SK-N-SH (cell line): ENCODE measurements around the gene DCX. TPM values are rescaled to one million over a fixed set of nuclear protein-coding genes. Genes with fewer than 3 reads are reported as not detected.

Experiments used
- CTCF ChIA-PET: fragments of 300-600, 350-600 bp; formaldehyde crosslinking; extraction: SDS; loops from one replicate; lab custom pipeline; 2021; lab: Yijun Ruan, JAX
- POLR2A ChIA-PET: fragments of 350-600 bp; sonication (Branson Sonifier 250); formaldehyde crosslinking; extraction: SDS; loops from one replicate; lab custom pipeline; 2020; ENCODE audit warnings: antibody characterized with exemption, inconsistent platforms; lab: Yijun Ruan, JAX
- DNase-seq: peaks from one replicate; pipeline ENCODE4 v3.0.0; 2012
- H2AFZ ChIP-seq: fragments of 200-600 bp; sonication (generic); 2 replicates; pipeline ENCODE4 v1.8.1; 2016; ENCODE audit warnings: antibody characterized with exemption, mild to moderate bottlenecking, low read depth
- H3F3A ChIP-seq: fragments of 200-600 bp; sonication (generic); replicated peaks from 2 replicates; pipeline ENCODE3; 2016; ENCODE audit warnings: antibody characterized with exemption, mild to moderate bottlenecking; ENCODE audit not compliant: insufficient read depth
- H3K27ac ChIP-seq, 2 experiments: fragments of 200-500 bp in 1 of 2; fragments of 200-600 bp in 1 of 2; sonication (Bioruptor generic) in 1 of 2; sonication (generic), shearing (Covaris generic) in 1 of 2; 2 replicates each; pipeline versions ENCODE4 v1.5.1 to v1.6.1; 2014 to 2016; ENCODE audit warnings: low read depth in 2 of 2, inconsistent platforms in 1 of 2, low read length in 1 of 2, mild to moderate bottlenecking in 1 of 2, mixed read lengths in 1 of 2
- H3K27me3 ChIP-seq: fragments of 200-600 bp; sonication (generic), shearing (Covaris generic); 2 replicates; pipeline ENCODE4 v1.6.1; 2016; ENCODE audit warnings: mixed run types; ENCODE audit not compliant: insufficient read depth
- H3K36me3 ChIP-seq, 2 experiments: fragments of 200-500 bp in 1 of 2; fragments of 200-600 bp in 1 of 2; sonication (Bioruptor generic) in 1 of 2; sonication (generic) in 1 of 2; replicated peaks in 1 of 2; 2 replicates each; pipeline versions ENCODE3 to v1.5.1; 2014 to 2016; ENCODE audit warnings: low read length in 1 of 2, mild to moderate bottlenecking in 1 of 2; ENCODE audit not compliant: insufficient read depth in 2 of 2, control insufficient read depth in 1 of 2
- H3K4me1 ChIP-seq, 2 experiments: fragments of 200-500 bp in 1 of 2; fragments of 200-600 bp in 1 of 2; sonication (Bioruptor generic) in 1 of 2; sonication (generic), shearing (Covaris generic) in 1 of 2; 2 replicates each; pipeline versions ENCODE4 v1.5.1 to v1.6.1; 2014 to 2016; ENCODE audit warnings: low read depth in 1 of 2, low read length in 1 of 2, mixed run types in 1 of 2; ENCODE audit not compliant: insufficient read depth in 2 of 2, control insufficient read depth in 1 of 2
- H3K4me2 ChIP-seq: fragments of 200-600 bp; sonication (generic), shearing (Covaris generic); 2 replicates; pipeline ENCODE4 v1.6.1; 2017; ENCODE audit warnings: mixed run types
- H3K4me3 ChIP-seq, 2 experiments: fragments of 200-500 bp in 1 of 2; fragments of 200-600 bp in 1 of 2; sonication (Bioruptor generic) in 1 of 2; sonication (generic), shearing (Covaris generic) in 1 of 2; 2 replicates each; pipeline versions ENCODE4 v1.5.1 to v1.8.1; 2014 to 2016; ENCODE audit warnings: low read depth in 2 of 2, inconsistent platforms in 1 of 2, low read length in 1 of 2, mild to moderate bottlenecking in 1 of 2, mixed read lengths in 1 of 2, moderate library complexity in 1 of 2
- H3K79me2 ChIP-seq: fragments of 200-600 bp; sonication (generic); 2 replicates; pipeline ENCODE4 v1.8.1; 2017; ENCODE audit warnings: mild to moderate bottlenecking; ENCODE audit not compliant: insufficient read depth
- H3K9ac ChIP-seq: fragments of 200-600 bp; sonication (generic); 2 replicates; pipeline ENCODE4 v1.6.1; 2017; ENCODE audit warnings: mixed run types
- H3K9me2 ChIP-seq: fragments of 200-600 bp; sonication (generic); 2 replicates; pipeline ENCODE4 v1.6.1; 2017; ENCODE audit warnings: mixed run types
- H3K9me3 ChIP-seq: fragments of 200-600 bp; sonication (generic); 2 replicates; pipeline ENCODE4 v1.6.1; 2017; ENCODE audit warnings: mixed run types, mild to moderate bottlenecking, moderate library complexity
- H4K20me1 ChIP-seq: fragments of 200-600 bp; sonication (generic); 2 replicates; pipeline ENCODE4 v1.6.1; 2017; ENCODE audit warnings: mild to moderate bottlenecking, mixed run types; ENCODE audit not compliant: insufficient read depth
- ELF1 ChIP-seq: IDR thresholded peaks from 2 replicates; pipeline ENCODE4 v1.4.0; 2012
- EZH2phosphoT487 ChIP-seq: fragments of 200-600 bp; sonication (generic); IDR thresholded peaks from 2 replicates; pipeline ENCODE4 v1.6.1; 2017; ENCODE audit warnings: low read depth, mixed run types, mild to moderate bottlenecking, antibody characterized with exemption, moderate library complexity, borderline replicate concordance
- FOSL2 ChIP-seq: IDR thresholded peaks from 2 replicates; pipeline ENCODE4 v1.4.0; 2012; ENCODE audit warnings: low read depth, mild to moderate bottlenecking, moderate library complexity, borderline replicate concordance
- FOXJ3 ChIP-seq: sonication (generic); formaldehyde crosslinking; IDR thresholded peaks from 2 replicates; pipeline ENCODE4 v1.5.1; 2020; ENCODE audit warnings: mild to moderate bottlenecking, missing genetic modification reagents
- GABPA ChIP-seq: IDR thresholded peaks from 2 replicates; pipeline ENCODE4 v1.4.0; 2012; ENCODE audit warnings: low read depth, mild to moderate bottlenecking
- GATA2 ChIP-seq: sonication (generic); formaldehyde crosslinking; IDR thresholded peaks from 2 replicates; pipeline ENCODE4 v1.5.0; 2020; ENCODE audit warnings: mild to moderate bottlenecking, missing genetic modification reagents
- JUND ChIP-seq: IDR thresholded peaks from 2 replicates; pipeline ENCODE4 v1.4.0; 2012
- NRF1 ChIP-seq: IDR thresholded peaks from 2 replicates; pipeline ENCODE4 v1.6.1; 2012; ENCODE audit warnings: low read depth, mild to moderate bottlenecking, low read length
- POLR2AphosphoS5 ChIP-seq: IDR thresholded peaks from 2 replicates; pipeline ENCODE4 v1.6.1; 2012; ENCODE audit warnings: low read depth, low read length
- RXRA ChIP-seq: IDR thresholded peaks from 2 replicates; pipeline ENCODE4 v1.4.0; 2012; ENCODE audit warnings: low read depth, mild to moderate bottlenecking, borderline replicate concordance
- SMC3 ChIP-seq: IDR thresholded peaks from 2 replicates; pipeline ENCODE4 v1.6.1; 2012; ENCODE audit warnings: low read depth, low read length, improper control_type of control experiment
- TAF1 ChIP-seq: IDR thresholded peaks from 2 replicates; pipeline ENCODE4 v1.6.1; 2012; ENCODE audit warnings: low read depth, mild to moderate bottlenecking, low read length, moderate library complexity, borderline replicate concordance
- TEAD4 ChIP-seq: IDR thresholded peaks from 2 replicates; pipeline ENCODE4 v1.4.0; 2012; ENCODE audit warnings: mild to moderate bottlenecking, borderline replicate concordance; ENCODE audit not compliant: insufficient read depth
- WGBS: methylation state at CpG from one replicate; pipeline ENCODE4 v1.1.6; 2017; ENCODE audit warnings: low lambda C conversion rate; 5-methylcytosine and 5-hydroxymethylcytosine counted together
- polyA plus RNA-seq, 3 experiments: library from polyadenylated mRNA; depleted of rRNA; stranded (reverse); fragments of >200 nt; gene quantifications; 2 replicates each; pipeline ENCODE4 v1.2.3, GENCODE V29; 2012
- TF ChIP-seq, protein P1 (sequence below): IDR thresholded peaks from 2 replicates; pipeline ENCODE4 v1.4.0; 2012; ENCODE audit warnings: low read depth, borderline replicate concordance
- TF ChIP-seq, protein P2 (sequence below): fragments of 150-350 bp; IDR thresholded peaks from 2 replicates; pipeline ENCODE4 v1.6.1; 2016; ENCODE audit warnings: mild to moderate bottlenecking, low read depth, low read length
- TF ChIP-seq, protein P3 (sequence below): IDR thresholded peaks from 2 replicates; pipeline ENCODE4; 2012

DCX gene
- polyA plus RNA-seq, 1 of the 3 experiments (the other 2 are of a cell fraction), result 0.26 TPM

- POLR2A ChIA-PET, result interaction anchor here (2.0 kb wide), 1 partner anchor 39 kb away, joined by 7 read pairs; no protein-coding TSS in a partner anchor
- peak overlapping the region in 1 of 2 experiments; percentile 79; a peak in 2 of 4 replicates for H3K27ac ChIP-seq
- no peaks in the 10 kb centered on the region for H4K20me1 ChIP-seq
- TF ChIP-seq, protein P1, sequence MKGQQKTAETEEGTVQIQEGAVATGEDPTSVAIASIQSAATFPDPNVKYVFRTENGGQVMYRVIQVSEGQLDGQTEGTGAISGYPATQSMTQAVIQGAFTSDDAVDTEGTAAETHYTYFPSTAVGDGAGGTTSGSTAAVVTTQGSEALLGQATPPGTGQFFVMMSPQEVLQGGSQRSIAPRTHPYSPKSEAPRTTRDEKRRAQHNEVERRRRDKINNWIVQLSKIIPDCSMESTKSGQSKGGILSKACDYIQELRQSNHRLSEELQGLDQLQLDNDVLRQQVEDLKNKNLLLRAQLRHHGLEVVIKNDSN, result no peak
- TF ChIP-seq FOXJ3 (CRISPR knock-in tag), result no peak
- no peak for TF ChIP-seq TEAD4
- TF ChIP-seq ELF1, result no peak
- TF ChIP-seq GABPA, result no peak
- H3K4me2 ChIP-seq, result no peak overlapping the region
- H3K27me3 ChIP-seq, result no peaks in the 10 kb centered on the region; the same call in 1 of the 2 replicates
- peaks cover 0 to 4% of the 10 kb centered on the region in 2 experiments; a peak in 2 of 4 replicates for H3K4me1 ChIP-seq
- no peak overlapping the region for H2AFZ ChIP-seq
- H3K9me2 ChIP-seq, result no peaks in the 10 kb centered on the region
- H3K79me2 ChIP-seq, result no peaks in the 10 kb centered on the region
- DNase-seq, result peak; percentile 4
- H3F3A ChIP-seq, result no peaks in the 10 kb centered on the region
- H3K9ac ChIP-seq, result no peak overlapping the region
- WGBS, result 8% methylated on average over 2 of the region's 2 CpGs
- no peaks in the 10 kb centered on the region for H3K9me3 ChIP-seq
- H3K4me3 ChIP-seq, result peak overlapping the region in 1 of 2 experiments; percentile 33; a peak in 1 of 4 replicates
- H3K36me3 ChIP-seq, result no peaks in the 10 kb centered on the region
- CTCF ChIA-PET, result interaction anchor here (1.2 to 2.6 kb wide), 4 partner anchors 10 to 270 kb away, joined by 3 to 10 read pairs (median 8); partner anchors contain the start of gene ALG13
Measured at GRCh38 chrX:111411557-111411956, 435 bp downstream of the DCX start.

GRCh38 chrX:111410590-111411078 lies 1.4 kb downstream of the DCX start:
- no peaks in the 10 kb centered on the region for H4K20me1 ChIP-seq
- no peaks in the 10 kb centered on the region for H3K79me2 ChIP-seq
- H3K36me3 ChIP-seq, result no peaks in the 10 kb centered on the region
- H3K27ac ChIP-seq, result peak overlapping the region in 1 of 2 experiments; percentile 79; a peak in 2 of 4 replicates
- no peaks in the 10 kb centered on the region for H3F3A ChIP-seq
- H3K9me2 ChIP-seq, result no peaks in the 10 kb centered on the region
- WGBS, result 7% methylated on average over 2 of the region's 2 CpGs
- H3K4me2 ChIP-seq, result no peak overlapping the region
- no peaks in the 10 kb centered on the region; the same call in 1 of the 2 replicates for H3K27me3 ChIP-seq
- peak overlapping the region in 1 of 2 experiments; percentile 33; a peak in 1 of 4 replicates for H3K4me3 ChIP-seq
- H3K9ac ChIP-seq, result no peak overlapping the region
- ChIA-PET CTCF (interaction anchor here (0.6 to 2.6 kb wide), 4 partner anchors 9 to 50 kb away, joined by 3 to 10 read pairs (median 8); no protein-coding TSS in a partner anchor), POLR2A (interaction anchor here (2.0 kb wide), 1 partner anchor 38 kb away, joined by 7 read pairs; no protein-coding TSS in a partner anchor)
- DNase-seq, result peak; percentile 17
- H3K9me3 ChIP-seq, result no peaks in the 10 kb centered on the region
- no peak overlapping the region for H2AFZ ChIP-seq
- no peak for TF ChIP-seq NRF1
- no peak for TF ChIP-seq FOSL2
- TF ChIP-seq, protein P2, sequence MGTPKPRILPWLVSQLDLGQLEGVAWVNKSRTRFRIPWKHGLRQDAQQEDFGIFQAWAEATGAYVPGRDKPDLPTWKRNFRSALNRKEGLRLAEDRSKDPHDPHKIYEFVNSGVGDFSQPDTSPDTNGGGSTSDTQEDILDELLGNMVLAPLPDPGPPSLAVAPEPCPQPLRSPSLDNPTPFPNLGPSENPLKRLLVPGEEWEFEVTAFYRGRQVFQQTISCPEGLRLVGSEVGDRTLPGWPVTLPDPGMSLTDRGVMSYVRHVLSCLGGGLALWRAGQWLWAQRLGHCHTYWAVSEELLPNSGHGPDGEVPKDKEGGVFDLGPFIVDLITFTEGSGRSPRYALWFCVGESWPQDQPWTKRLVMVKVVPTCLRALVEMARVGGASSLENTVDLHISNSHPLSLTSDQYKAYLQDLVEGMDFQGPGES, result no peak
- no peak for TF ChIP-seq JUND
- no peak for TF ChIP-seq SMC3
- no peak for TF ChIP-seq POLR2AphosphoS5
- TF ChIP-seq TAF1, result no peak
- no peak for TF ChIP-seq GATA2 (CRISPR knock-in tag)
- TF ChIP-seq, protein P1, result no peak
- no peak for TF ChIP-seq EZH2phosphoT487
- no peak for TF ChIP-seq FOXJ3 (CRISPR knock-in tag)
- TF ChIP-seq, protein P3, sequence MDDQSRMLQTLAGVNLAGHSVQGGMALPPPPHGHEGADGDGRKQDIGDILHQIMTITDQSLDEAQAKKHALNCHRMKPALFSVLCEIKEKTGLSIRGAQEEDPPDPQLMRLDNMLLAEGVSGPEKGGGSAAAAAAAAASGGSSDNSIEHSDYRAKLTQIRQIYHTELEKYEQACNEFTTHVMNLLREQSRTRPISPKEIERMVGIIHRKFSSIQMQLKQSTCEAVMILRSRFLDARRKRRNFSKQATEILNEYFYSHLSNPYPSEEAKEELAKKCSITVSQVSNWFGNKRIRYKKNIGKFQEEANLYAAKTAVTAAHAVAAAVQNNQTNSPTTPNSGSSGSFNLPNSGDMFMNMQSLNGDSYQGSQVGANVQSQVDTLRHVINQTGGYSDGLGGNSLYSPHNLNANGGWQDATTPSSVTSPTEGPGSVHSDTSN, result no peak
- TF ChIP-seq RXRA, result no peak
- peaks cover 0 to 4% of the 10 kb centered on the region in 2 experiments; a peak in 2 of 4 replicates for H3K4me1 ChIP-seq
